ENCODE data around the gene C13orf42.

The C13orf42 gene

DNA sequence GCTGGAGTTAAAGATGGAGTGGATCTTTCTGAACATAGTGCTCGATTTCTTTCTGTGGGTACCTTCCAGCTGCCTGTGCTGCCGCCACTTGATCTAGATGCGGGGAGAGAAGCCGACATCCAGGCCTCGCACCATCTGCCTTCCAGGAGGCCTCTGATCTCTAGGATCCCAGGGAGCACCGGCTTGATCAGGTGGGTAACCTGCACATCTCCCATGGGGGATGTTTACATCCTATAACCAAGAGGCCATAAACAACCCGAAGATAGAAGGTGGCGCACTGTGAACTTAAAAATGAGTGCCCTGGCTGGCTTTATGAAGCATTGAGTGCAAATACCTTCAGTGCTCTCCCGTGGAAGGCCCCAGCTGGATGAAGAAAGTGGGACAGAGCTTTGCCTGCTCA is at the start of gene C13orf42:
Gene C13orf42 (minus strand): TSS at position 101 of the 400 bp plus-strand sequence. CDS start 65 bp downstream, at position 36.
- TF ChIP-seq POLR2A (IDR thresholded peaks at IDR 0.05; ENCODE audit: extremely low read depth, insufficient read length) = no peak
- no peak for TF ChIP-seq MYC (IDR thresholded peaks at IDR 0.05; ENCODE audit: low read depth, low read length)
- TF ChIP-seq, protein P1, sequence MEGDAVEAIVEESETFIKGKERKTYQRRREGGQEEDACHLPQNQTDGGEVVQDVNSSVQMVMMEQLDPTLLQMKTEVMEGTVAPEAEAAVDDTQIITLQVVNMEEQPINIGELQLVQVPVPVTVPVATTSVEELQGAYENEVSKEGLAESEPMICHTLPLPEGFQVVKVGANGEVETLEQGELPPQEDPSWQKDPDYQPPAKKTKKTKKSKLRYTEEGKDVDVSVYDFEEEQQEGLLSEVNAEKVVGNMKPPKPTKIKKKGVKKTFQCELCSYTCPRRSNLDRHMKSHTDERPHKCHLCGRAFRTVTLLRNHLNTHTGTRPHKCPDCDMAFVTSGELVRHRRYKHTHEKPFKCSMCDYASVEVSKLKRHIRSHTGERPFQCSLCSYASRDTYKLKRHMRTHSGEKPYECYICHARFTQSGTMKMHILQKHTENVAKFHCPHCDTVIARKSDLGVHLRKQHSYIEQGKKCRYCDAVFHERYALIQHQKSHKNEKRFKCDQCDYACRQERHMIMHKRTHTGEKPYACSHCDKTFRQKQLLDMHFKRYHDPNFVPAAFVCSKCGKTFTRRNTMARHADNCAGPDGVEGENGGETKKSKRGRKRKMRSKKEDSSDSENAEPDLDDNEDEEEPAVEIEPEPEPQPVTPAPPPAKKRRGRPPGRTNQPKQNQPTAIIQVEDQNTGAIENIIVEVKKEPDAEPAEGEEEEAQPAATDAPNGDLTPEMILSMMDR (IDR thresholded peaks at IDR 0.05; ENCODE audit: low read depth, low read length) = no peak
- TF ChIP-seq, protein P2, sequence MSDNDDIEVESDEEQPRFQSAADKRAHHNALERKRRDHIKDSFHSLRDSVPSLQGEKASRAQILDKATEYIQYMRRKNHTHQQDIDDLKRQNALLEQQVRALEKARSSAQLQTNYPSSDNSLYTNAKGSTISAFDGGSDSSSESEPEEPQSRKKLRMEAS (IDR thresholded peaks at IDR 0.05; ENCODE audit: low read depth, low read length) = no peak
- no peak within 1 kb of the TSS for H3K4me3 ChIP-seq (ENCODE audit: low read depth, low read length)
- DNase-seq (ENCODE audit: low read depth) = no peak

DNA sequence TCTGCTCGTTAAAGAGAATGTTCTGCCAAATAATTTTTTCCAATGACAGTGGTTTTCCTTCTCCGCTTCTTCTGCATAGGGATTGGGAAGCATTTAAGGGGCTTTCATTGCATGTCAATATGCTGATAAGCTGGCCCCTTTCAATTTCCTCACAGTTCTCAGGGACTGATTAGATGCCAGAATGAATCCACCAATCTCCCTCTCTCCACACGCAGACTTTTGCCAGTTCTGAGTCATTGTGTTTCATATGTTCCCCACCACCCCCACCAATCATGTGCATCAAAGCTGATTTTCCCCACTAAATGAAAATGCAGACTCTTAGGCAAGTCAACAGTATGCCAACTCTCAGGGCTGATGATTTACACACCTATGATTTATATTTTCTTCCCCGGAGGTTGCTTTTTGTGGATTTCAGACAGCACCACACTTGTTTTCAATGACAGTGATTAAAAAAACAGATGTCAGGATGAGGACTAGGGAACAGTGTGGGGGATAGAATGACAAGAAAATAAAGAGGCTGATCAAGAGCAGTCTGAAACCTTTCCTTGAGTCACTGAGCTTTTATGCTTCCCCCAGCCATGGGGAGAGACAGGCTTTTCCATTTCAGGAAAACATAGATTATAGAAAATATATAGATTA is 47.9 kb upstream of the C13orf42 start:
- no peak for DNase-seq (ENCODE audit: low read depth)
- TF ChIP-seq, protein P2 (IDR thresholded peaks at IDR 0.05; ENCODE audit: low read depth, low read length) = no peak
- TF ChIP-seq, protein P1 (IDR thresholded peaks at IDR 0.05; ENCODE audit: low read depth, low read length) = no peak
- no peak for TF ChIP-seq MYC (IDR thresholded peaks at IDR 0.05; ENCODE audit: low read depth, low read length)
- no peak overlapping the region for H3K4me3 ChIP-seq (ENCODE audit: low read depth, low read length)

DNA sequence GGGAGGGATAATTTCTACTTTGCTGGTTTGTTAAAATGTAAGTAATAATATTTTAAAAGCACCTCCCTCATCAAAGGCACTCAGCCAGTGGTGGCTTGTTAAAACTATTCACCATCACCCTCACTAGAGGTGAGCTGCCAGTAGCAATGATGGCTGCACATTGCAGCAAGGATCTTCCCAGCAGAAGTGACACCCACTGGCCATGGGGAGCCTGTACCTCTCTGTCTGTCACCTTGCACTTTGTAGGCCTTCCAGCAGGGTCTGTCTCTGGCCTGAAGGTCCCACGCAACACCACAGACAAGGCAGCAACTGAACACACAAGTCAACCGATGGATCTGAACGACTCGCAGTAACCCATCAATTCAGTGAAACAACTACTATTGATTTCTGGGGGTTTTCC is 47.3 kb upstream of the C13orf42 start:
- DNase-seq (ENCODE audit: low read depth) = peak; percentile 12
- H3K4me3 ChIP-seq (ENCODE audit: low read depth, low read length) = no peak overlapping the region
- TF ChIP-seq, protein P2 (IDR thresholded peaks at IDR 0.05; ENCODE audit: low read depth, low read length) = no peak
- TF ChIP-seq MYC (IDR thresholded peaks at IDR 0.05; ENCODE audit: low read depth, low read length) (no peak), POLR2A (IDR thresholded peaks at IDR 0.05; ENCODE audit: extremely low read depth, insufficient read length) (no peak)
- TF ChIP-seq, protein P1 (IDR thresholded peaks at IDR 0.05; ENCODE audit: low read depth, low read length) = peak; percentile 2

DNA sequence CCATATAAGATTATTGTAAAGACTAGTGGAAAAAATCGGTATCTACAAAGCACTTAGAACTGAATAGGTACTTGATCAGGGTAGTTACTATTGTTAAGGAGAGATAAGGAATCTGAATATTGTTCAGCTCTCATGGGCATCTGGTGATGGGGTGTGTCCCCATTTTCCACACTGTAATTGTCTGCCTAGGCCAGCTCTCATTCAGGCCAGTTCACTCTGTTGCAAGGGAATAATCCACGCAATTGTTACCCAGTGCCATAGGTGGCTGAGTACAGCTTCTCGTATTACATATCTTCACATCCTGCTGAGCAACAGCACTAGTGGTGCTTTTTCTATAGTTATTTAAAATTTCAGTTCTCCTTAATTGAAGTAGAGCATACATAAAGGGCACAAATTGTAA is 45.6 kb upstream of the C13orf42 start:
- no peak for TF ChIP-seq MYC (IDR thresholded peaks at IDR 0.05; ENCODE audit: low read depth, low read length)
- no peak overlapping the region for H3K4me3 ChIP-seq (ENCODE audit: low read depth, low read length)
- no peak for DNase-seq (ENCODE audit: low read depth)

DNA sequence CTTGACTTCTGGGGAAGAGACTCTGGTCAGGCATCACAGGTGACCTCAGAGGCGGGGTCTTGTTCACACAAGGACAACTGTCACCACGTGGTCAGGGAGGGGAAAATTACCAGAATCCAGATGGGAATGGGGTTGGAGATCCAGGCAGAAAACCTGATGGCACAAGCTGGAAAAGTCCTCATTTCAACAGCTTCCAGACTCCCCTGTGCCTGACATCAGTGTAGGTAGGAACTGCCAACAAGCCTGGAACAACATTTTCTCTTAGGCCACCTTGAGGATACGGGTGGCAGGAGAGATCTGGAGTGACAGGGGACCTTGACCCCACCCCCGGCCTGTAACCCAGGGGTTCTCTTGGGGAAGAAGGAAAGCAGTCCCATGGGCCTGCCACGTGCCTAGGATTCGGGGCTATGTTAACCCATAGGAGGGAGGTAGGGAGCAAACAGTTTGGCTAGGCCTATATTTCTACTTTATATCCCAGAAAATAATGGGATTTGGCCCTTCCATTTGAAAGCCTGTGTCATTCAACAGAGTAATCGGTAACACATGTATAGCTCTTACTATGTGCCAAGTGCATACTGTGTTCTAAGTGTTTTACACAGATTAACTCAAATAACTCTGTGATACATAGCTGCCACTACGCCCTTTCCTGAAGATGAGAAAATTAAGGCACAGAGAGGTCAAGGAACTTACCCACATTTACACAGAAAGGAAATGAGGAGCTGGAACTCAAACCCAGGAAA is 44.9 kb upstream of the C13orf42 start:
- no peak overlapping the region for H3K4me3 ChIP-seq (ENCODE audit: low read depth, low read length)
- no peak for DNase-seq (ENCODE audit: low read depth)
- TF ChIP-seq POLR2A (IDR thresholded peaks at IDR 0.05; ENCODE audit: extremely low read depth, insufficient read length) = no peak
- TF ChIP-seq MYC (IDR thresholded peaks at IDR 0.05; ENCODE audit: low read depth, low read length) = no peak
- TF ChIP-seq, protein P2 (IDR thresholded peaks at IDR 0.05; ENCODE audit: low read depth, low read length) = no peak
- TF ChIP-seq, protein P1 (IDR thresholded peaks at IDR 0.05; ENCODE audit: low read depth, low read length) = no peak

DNA sequence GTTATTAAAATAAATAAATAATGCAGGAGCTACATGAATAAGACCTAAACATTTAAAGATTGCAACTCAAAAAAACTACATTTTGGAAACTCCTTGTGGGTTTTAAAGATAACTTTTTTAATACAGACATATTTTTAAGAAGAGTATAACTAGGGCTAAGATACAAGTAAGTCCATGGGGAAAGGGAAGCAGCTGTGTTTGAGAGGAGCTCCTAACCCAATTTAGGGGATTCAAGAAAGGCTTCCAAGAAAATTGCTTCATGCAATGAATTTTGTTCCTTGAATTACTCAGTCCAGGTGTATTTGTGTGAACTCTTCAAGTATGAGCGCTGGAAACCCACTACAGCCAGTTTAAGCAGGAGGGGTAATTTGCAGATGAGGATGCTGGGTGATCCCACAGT is 44.1 kb upstream of the C13orf42 start:
- no peak overlapping the region for H3K4me3 ChIP-seq (ENCODE audit: low read depth, low read length)
- DNase-seq (ENCODE audit: low read depth) = no peak
- TF ChIP-seq POLR2A (IDR thresholded peaks at IDR 0.05; ENCODE audit: extremely low read depth, insufficient read length) = no peak
